WERI-Rb-1 (cell line): ENCODE results near the gene WWC1.

Source experiments
- DNase-seq: peaks from one replicate; pipeline ENCODE4 v3.0.0-alpha.2; 2020
- H3K27ac ChIP-seq: fragments of 250-450 bp; sonication (Bioruptor Pico); 2 replicates; pipeline ENCODE4 v1.5.1; 2020; ENCODE audit warnings: mild to moderate bottlenecking, moderate library complexity
- H3K27me3 ChIP-seq: fragments of 250-450 bp; sonication (Bioruptor Pico); 2 replicates; pipeline ENCODE4 v1.5.1; 2021; ENCODE audit warnings: mild to moderate bottlenecking, low read depth, moderate library complexity; ENCODE audit not compliant: insufficient read depth, severe bottlenecking
- H3K36me3 ChIP-seq: fragments of 250-450 bp; sonication (Bioruptor Pico); 2 replicates; pipeline ENCODE4 v1.5.1; 2020; ENCODE audit warnings: mild to moderate bottlenecking, moderate library complexity
- H3K4me3 ChIP-seq: 2 replicates; pipeline ENCODE4 v1.5.1; 2011; ENCODE audit warnings: low read depth, mild to moderate bottlenecking, control low read depth, low read length
- H3K9me3 ChIP-seq: fragments of 250-450 bp; sonication (Bioruptor Pico); 2 replicates; pipeline ENCODE4 v1.5.1; 2021; ENCODE audit warnings: mild to moderate bottlenecking, moderate library complexity; ENCODE audit not compliant: severe bottlenecking
- TF ChIP-seq, protein P1 (sequence below): IDR thresholded peaks from 2 replicates; pipeline ENCODE4 v1.5.1; 2011; ENCODE audit warnings: low read depth, mild to moderate bottlenecking, control low read depth, inconsistent platforms, low read length

WWC1 gene

DNA sequence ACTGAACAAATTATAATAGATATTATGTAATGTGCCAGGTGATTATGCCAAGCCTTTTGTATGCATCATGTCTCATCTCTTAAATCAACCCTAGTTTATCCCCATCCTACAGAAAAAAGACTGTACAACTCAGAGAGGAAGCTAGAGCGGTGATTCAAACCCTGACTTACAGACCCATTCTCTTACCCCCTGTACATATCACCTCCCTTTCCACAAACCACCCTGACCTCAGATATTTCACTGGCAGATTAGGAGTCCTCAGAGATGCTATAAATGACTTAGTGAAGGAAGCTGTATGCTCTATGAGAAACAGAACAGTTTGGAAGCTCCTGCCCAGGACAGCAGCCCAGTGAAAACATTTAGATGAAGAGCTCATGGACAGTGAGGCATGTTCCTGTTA is 115.8 kb downstream of the WWC1 start:
- Histone ChIP-seq H3K9me3 (no peaks in the 10 kb centered on the region), H3K27me3 (no peaks in the 10 kb centered on the region), H3K4me3 (no peak overlapping the region), H3K36me3 (peaks cover 36% of the 10 kb centered on the region), H3K27ac (no peak overlapping the region)
- TF ChIP-seq, protein P1, sequence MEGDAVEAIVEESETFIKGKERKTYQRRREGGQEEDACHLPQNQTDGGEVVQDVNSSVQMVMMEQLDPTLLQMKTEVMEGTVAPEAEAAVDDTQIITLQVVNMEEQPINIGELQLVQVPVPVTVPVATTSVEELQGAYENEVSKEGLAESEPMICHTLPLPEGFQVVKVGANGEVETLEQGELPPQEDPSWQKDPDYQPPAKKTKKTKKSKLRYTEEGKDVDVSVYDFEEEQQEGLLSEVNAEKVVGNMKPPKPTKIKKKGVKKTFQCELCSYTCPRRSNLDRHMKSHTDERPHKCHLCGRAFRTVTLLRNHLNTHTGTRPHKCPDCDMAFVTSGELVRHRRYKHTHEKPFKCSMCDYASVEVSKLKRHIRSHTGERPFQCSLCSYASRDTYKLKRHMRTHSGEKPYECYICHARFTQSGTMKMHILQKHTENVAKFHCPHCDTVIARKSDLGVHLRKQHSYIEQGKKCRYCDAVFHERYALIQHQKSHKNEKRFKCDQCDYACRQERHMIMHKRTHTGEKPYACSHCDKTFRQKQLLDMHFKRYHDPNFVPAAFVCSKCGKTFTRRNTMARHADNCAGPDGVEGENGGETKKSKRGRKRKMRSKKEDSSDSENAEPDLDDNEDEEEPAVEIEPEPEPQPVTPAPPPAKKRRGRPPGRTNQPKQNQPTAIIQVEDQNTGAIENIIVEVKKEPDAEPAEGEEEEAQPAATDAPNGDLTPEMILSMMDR = no peak
- DNase-seq = no peak

DNA sequence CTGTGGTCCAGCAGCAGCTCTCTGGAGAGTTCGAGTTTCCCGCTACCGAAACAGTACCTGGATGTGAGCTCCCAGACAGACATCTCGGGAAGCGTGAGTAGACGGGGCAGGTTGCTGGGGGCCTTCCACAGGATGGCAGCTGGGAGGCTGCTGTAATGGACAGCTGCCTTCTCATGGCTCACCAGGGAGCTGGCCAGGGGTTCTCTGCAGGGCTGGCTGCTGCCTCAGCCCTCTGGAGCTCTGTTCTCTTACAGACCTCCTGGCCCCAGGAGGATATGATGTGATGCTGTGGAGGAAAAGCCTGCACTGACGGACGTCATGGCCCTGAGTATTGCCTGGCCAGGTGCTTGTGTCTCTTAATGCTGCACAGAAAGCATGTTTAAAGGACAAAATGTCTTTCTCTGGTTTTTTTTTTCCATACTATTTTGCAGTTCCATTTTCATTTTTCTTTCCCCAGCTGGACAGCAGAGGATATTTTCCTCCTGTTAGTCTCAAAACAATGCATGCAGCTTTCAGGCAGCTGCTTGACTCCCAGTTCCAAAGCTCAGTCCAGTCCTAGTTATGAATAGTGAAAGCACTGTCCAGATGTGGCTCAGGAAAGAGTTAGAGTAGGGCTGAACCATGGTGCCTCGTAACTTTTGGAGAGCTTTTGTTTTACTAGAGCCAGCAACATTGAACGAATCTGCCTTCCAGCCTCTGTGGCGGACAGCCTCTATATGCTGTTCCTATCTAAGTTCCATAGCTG is 117.3 kb downstream of the WWC1 start:
- no peak overlapping the region for H3K27ac ChIP-seq
- H3K27me3 ChIP-seq = no peaks in the 10 kb centered on the region
- TF ChIP-seq, protein P1 = no peak
- H3K9me3 ChIP-seq = no peaks in the 10 kb centered on the region
- peaks cover 45% of the 10 kb centered on the region for H3K36me3 ChIP-seq
- H3K4me3 ChIP-seq = no peak overlapping the region
- DNase-seq = no peak

DNA sequence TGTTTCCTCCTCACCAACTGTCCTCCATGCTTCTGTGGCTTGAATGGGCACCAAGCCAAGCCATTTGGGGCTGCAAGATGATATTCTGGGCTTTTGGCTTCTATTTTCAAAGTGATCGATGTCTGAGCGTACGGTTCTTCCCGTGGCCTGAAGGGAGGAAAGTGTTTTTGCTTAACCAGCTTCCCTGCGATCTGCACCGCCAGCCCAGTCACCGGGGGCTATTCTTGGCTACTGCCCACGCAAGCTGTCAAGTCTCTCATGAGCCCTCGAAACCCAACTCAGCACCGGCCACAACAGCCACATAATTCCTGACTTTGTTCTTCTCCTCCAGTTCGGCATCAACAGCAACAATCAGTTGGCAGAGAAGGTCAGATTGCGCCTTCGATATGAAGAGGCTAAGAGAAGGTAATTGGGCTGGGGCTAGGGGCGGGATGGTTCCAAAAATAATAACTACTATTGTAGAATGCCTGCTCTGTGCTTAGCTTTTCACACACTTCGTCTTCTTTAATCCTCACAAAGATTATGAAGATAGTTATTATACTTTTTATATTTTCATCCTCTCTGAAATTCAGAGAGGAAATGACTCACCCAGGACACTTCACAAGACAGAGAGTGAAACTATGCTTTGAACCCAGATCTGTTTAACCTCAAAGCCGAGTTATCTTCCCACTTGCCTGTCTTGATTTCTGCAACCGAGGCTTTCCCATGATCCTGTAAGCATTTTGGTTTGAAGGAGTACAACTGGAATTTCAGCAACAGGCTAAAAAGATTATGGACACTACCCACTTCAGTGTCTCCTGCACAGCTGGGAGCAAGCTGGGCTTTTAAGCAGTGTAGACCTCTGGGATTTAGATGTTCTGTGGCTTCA is 118.4 kb downstream of the WWC1 start:
- Histone ChIP-seq H3K36me3 (peaks cover 52% of the 10 kb centered on the region), H3K27ac (no peak overlapping the region), H3K4me3 (no peak overlapping the region), H3K9me3 (no peaks in the 10 kb centered on the region), H3K27me3 (no peaks in the 10 kb centered on the region)
- no peak for DNase-seq
- TF ChIP-seq, protein P1 = no peak

DNA sequence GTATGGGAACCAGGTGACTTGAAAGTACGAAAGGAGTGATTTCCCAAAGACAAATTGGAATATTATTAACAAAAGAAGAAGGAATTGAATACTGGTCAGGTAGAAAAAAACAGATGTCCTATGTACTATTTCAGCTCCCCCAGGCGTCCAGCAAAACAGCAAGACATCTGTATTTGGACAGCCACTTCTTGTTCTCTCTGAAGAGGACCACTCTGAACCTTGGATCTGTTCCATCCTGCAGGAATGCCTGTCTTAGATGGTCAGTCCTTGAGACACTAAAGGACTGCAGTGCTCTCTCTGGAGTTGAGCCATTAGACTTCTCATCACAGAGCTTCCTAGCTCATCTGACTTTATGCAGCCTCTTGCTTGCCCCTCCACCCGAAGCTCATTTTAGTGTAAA is 120.4 kb downstream of the WWC1 start:
- Histone ChIP-seq H3K27me3 (no peaks in the 10 kb centered on the region), H3K4me3 (no peak overlapping the region), H3K9me3 (no peaks in the 10 kb centered on the region), H3K36me3 (peaks cover 60% of the 10 kb centered on the region), H3K27ac (no peak overlapping the region)
- TF ChIP-seq, protein P1 = no peak
- no peak for DNase-seq

DNA sequence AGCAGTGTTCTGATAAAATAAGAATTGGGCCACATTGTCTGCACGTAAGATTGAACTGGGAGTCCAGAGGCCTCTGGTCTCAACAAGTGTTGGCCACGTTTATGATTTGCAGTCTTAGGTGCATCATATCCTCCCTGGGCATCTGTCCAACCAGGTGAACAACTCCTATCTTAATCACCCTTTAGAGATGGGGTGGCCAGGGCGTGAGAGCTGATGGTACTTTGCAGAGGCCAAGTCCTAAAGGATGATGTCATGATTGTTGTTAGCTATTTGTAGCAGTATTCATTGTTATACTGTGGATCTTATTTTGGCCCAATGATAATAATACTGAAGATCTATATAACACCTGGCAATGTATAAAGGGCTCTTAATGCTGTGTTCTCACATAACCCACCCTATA is 121.6 kb downstream of the WWC1 start:
- Histone ChIP-seq H3K27me3 (no peaks in the 10 kb centered on the region), H3K9me3 (no peaks in the 10 kb centered on the region), H3K4me3 (no peak overlapping the region), H3K36me3 (peaks cover 56% of the 10 kb centered on the region), H3K27ac (no peak overlapping the region)
- no peak for DNase-seq
- TF ChIP-seq, protein P1 = no peak
